Activated CD8-positive, alpha-beta memory T cell treated with anti-CD3 and anti-CD28 coated beads for 1 hour (primary cell): ENCODE data around the gene SSTR3.

Experiments used
- DNase-seq, 2 donors: peaks; one replicate each; pipeline ENCODE4 v3.0.0-alpha.2; 2020; ENCODE audit warnings: low read depth in 1 of 2; ENCODE audit errors: extremely low read depth in 1 of 2

The SSTR3 gene

DNA sequence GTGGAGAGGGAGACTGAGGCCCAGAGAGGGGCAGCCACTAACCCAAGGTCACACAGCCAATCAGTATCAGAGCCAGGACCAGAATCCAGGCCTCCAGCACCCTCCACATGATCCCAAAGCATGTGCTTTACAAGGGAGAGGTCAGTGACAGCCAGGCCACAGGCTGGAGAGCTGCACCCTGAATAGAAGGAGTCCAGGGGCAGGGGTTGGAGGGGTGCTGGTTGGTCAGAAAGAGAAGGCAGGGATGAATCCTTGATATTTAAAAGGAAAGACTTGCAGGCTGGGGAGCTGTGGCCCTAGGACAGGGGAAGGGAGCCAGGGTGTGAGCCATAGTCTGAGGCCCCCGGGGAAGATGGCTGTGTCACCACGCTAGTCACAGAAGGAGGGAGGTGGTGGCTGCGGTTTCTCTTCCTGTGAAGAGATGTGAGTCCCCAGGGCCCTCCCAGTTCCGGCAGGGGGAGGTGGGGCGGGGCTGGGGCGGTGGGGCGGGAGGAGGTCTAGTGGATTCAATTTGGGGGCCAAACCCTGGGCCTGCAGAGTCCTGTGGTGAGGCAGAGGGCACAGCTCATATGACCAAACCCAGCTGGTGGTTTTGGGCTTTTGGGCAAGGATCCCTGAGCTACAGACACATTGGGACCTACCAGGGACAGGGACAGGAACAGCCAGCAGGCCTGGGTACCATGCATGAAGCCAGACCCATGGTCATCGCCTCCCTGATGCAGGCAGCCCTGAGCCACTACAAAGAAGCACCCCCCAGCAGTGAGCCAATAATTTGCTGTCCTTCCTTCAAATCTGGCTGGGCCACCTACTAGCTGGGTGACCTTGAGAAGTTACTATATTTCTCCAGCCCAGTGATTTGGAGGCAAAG is 17.8 kb upstream of the SSTR3 start:
- peak; percentile 79 to 81 for DNase-seq

DNA sequence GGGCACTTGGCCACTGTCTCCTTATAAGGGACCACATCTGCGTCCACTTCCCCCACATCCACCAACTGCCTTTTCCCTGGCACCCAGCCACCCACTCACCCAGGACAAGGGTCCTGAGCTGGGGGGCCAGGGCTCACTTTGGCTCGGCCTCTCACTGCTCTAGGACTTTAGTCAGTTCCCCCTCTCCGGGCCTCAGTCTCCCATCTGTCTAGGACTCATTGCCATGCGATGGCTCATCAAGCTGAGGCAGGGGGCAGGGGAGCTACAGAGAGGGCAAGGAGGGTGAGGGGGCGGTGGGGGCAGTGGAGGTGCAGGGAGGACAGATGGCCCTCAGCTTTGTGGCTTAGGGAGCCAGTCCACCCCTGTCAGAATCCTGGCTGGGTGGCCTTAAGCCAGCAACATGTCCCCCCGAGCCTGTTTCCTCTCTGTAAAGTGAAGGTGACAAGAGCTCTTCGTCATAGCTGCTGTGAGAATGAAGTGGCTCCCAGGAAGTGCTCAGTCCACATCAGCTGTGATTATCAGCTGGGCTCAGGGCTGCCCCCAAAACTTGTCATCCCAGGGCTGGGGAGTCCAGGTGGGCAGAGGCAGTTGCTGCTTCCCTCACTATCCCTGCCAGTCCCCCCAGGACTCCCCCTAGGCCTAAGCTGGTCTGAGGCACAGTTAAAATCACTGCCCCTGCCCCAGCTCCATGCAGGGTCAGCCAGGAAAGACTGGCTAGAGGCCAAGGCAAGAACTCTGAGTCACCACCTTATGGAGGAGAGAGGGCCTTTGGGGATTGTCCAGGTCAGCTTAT is 16.9 kb upstream of the SSTR3 start:
- no peak for DNase-seq

DNA sequence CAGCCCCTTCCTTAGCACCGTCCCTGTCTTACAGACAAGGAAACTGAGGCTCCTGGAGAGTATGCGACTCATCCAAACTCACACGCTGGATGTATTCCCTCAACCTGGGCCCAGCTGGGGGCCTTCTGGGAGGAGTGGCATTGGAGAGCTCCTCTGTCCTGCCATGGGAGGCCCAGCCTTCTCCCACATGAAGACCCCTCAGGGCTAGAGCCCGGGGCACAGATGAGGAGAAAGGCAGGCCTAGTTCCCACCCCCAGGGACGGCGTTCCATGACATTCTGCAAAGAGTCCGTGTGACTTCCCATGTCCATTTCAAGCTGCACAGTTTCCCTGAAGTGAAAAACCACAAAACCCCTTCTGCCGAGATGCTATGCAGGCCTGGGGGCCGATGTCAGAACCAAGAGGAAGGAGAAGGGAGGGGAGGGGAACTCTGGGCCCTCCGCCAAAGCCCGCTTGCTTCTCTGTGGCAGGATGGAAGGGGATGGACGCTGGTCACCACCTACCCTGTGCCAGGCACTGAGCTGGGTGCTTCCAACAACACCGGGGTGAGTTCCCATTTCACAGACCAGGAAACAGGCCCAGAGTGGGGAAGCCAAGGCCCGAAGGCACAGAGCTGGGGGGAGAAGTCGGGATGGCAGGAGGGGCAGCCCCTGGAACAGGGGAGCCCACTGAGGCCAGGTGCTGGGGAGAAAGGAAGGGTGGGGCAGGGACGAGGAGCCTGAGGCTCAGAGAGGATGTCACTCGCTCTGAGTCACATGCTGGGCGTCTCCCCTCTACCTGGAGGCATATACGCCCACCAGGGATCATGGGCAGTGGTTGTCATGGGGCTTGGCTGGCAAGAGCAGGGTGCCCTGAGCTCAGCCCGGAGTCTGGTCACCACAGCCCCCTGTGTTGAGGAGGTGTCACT is 16.1 kb upstream of the SSTR3 start:
- no peak for DNase-seq

DNA sequence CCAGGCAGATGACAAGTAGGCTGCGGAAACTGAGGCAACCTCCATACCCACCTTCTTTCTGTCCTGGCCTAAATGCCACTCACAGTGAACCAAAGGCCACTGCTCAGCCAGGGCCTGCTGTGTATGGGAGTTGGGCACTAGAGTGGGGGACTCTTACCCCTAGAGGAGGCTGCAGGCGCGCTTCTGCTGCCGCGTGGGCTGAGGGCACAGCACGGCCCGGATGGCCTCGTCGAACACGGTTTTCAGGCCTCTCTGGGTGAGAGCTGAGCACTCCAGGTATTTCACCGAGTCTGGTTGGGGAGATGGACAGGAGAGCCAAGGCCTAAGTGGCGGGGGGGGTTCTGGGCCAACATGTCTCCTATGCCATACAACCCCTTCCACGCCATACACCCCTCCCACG is 14.2 kb upstream of the SSTR3 start:
- no peak for DNase-seq

- no peak for DNase-seq
Measured at GRCh38 chr22:37226087-37226486, 13.8 kb upstream of the SSTR3 start.

GRCh38 chr22:37225481-37225880 is 13.2 kb upstream of the SSTR3 start:
- no peak for DNase-seq

DNA sequence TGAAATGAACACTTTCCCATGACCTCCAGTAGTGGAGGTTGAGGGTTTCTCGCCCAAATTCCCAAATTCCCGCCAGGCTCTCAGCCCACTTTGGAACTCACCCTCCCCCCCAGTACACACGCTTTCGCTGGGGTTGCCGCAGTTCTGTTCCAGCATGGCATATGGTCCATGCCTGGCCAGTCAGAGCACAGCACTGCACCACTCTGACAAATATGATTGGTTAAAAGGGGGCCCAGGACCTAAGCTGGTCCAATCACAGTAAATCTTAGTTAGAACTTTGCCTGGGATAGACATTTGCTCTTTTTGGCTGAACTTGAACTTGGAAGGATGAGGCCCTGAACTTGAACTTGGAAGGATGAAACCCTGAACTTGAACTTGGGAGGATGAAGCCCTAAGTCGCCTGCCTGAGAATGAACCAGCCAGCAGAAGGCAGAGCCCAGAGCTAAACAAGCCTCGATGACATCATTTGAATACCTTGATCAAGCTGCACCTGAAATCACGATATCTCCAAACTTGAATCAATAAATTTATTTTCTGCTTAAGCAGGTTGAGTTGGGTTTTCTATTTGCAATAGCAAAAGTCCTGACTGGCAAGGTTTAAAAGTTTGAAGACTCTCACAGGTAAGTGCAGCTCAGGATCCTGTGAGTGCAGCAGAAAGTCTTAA is 12.6 kb upstream of the SSTR3 start:
- DNase-seq = no peak

- no peak for DNase-seq
Measured at GRCh38 chr22:37223965-37224551, 11.8 kb upstream of the SSTR3 start.

DNA sequence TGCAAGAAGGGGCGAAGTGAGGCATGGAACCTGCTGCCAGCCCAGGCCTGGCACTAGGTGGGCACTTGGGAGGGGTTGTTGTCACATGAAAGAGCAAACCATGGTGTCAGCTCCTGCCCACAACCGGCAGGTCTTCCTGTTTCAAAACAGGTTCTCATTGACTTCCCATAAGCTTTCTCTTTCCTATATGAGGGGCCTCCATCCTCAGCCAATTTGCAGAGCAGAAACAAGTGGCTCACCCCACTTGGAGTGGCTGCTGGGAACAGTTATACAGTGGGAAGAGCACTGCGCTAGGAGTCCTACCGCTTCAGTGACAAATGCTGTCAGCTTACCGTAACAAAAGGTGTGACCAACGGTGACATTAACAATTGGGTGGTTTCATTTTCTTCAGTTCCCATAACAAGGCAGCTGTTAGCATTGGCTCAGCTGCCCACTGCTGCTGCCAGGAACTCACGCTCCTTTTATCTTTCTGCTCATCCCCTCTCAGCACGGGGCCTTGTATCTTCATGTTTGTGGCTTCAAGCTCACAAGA is 10.2 kb upstream of the SSTR3 start:
- DNase-seq = no peak

- DNase-seq = no peak
Measured at GRCh38 chr22:37221424-37222333, 9.4 kb upstream of the SSTR3 start.

DNA sequence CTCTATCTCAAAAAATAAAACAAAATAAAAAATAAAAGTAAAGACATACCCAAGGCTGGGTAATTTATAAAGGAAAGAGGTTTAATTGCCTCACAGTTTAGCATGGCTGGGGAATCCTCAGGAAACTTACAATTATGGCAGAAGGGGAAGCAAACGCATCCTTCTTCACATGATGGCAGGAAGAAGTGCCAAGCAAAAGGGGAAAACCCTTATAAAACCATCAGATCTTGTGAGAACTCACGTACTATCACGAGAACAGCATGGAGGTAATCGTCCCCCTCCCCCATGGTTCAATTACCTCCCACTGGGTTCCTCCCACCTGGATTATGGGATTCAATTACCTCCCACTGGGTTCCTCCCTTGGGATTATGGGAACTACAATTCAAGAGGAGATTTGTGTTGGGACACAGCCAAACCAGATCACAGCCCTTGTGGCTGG is 8.3 kb upstream of the SSTR3 start:
- no peak for DNase-seq

DNA sequence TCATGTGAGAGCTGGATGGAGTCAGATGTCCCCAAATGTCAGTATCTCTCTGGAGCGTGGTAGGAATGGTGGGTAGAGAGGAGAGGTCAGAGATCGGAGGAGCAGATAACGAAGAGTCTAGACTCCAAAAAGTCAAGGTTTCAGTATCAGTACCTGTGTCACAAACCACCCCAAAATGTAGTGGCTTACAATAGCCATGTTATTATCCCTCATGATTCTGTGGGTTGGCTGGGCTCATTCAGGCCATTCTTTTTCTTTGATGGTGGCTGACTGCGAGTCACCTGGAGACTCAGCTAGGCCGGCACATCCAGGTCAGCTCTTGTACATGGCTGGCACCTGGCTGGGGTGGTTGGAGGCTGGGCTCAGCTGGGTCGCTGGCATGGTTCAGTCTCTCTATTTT is 7.3 kb upstream of the SSTR3 start:
- no peak for DNase-seq

DNA sequence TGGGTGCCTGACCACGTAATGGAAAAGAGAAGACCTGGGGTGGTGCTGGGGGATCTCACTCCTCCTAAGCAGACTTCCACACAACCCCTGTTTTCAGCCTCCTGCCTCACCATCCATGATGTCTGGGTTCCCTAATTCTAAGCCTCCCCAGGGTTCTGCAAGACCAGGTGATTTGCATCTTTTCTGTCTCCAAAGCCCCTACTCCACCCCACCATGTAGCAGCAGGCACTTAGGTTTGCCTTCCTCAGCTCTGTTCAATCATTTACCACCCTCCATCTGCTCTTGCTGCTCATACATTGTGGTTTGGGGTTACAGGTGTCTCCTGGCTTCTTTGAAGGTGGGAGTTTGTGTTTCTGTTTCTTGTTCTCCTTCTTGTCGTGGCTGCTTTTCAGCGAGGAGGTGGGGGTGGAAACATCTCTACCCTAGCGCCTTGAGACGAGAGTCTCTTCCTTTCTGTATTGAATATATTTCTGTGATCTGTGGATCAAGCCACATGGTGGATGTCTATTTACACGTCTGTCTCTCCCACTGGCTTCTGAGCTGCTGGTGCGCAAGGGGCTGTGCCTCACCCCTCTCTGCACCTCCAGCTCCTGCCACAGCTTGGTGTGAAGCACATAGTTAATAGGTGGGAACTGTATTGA is 6.6 kb upstream of the SSTR3 start:
- DNase-seq = peak; percentile 50 to 53

DNA sequence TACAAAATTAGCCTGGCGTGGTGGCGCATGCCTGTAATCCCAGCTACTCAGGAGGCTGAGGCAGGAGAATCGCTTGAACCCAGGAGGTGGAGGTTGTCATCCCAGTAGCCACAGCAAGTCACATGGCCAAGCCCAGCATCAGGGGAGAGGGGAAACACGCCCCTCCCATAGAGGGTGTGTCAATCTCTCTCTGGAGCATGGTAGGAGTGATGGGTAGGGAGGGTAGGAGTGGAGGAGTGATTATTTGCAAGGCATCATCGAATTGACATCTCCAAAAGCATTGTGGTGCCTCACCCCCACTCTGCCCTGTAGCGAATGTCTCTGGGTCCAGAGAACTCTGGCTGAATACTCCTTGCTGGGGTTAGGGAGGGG is 6.1 kb upstream of the SSTR3 start:
- no peak for DNase-seq

DNA sequence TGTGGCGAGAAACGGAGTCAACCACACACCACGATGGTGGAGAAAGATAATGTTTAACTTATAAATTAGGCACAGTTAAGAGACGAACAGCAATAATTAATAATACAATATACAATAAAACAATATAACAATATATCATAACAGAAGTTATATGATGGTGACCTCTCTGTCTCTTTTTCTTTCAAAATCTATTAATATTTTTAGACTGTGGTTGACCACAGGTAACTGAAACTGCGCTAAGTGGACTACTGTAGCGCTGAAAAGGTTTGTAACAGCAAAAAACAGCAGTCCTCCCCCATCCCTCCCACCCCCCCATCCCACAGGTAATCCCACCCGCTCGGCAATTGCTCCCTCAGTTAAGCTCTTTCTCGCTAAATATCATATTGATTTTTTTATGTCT is 3.6 kb upstream of the SSTR3 start:
- DNase-seq = no peak

GRCh38 chr22:37214731-37215030 is 2.4 kb upstream of the SSTR3 start:
- no peak for DNase-seq

DNA sequence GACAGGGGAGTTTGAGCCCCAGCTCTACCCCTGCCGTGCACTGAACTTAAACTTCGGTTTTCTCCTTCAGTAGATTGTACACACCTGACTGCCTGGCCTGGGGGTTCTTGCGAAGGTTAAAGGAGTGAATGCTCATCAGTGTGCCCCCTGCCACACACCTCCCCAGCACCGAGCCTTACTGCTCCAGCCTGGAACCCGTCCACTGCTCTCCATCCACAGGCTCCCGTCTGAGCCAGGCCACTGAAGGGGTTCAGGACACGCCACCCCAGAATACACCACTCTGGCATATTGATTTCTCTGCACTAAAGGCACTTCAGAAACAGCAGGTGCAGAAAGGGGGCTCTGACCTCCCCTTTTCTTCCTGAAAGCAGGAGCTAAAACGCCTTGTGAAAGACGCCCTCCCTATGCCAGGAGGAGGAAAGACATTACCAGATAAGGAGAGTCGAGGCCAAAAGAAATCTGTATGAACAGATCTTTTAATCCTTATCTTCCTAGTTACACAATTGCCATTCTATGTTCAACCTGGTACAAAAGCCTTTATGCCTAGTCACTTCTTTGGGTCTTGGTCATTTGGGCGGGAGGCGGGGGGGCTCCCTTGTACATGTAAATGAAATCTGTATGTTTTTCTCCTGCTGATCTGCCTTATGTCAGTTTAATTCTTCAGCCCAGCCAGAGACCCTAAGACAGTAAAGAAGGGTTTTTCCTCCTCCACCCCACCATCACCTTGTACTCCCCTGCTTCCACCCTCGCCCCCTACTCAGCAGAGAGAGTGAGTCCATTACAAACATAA is 1.9 kb upstream of the SSTR3 start:
- no peak for DNase-seq
